ENCODE results near the gene EIF2AK2.

- no peak for TF ChIP-seq POLR2A (IDR thresholded peaks at IDR 0.05; ENCODE audit: low read depth, low read length)
- no peak for TF ChIP-seq POLR2AphosphoS5 (IDR thresholded peaks at IDR 0.05; ENCODE audit: low read depth, low read length)
- no peak for TF ChIP-seq TAF1 (IDR thresholded peaks at IDR 0.05; ENCODE audit: low read depth, low read length)
- TF ChIP-seq POU2F2 (IDR thresholded peaks at IDR 0.05; ENCODE audit: low read depth, low read length), result no peak
Observed at GRCh38 chr2:37091873-37092272, 64.9 kb downstream of the EIF2AK2 start.
